Eye (tissue), 1 donor: Measurements from ENCODE around the gene CCDC157.

Source experiments
- DNase-seq: peaks from one replicate; pipeline ENCODE4 v3.0.0-alpha.2; 2015

CCDC157 gene

DNA sequence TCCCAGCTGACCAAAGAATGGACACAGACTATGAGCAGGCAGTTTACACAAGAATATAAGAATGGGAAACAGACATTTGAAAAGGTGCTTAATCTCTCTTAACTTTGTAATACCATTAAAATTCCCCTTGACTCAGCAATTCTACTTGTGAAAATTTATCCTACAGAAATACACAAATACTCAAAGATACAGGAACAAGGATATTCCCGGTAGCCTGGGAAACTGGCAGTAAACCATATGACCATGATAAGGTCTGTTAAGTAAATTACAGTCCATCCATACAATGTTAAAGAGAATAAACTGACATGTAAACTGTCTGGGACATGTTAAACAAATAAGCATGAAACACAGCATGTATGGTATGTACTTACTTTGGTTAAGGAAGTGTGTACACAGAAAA, 60.0 kb downstream of the CCDC157 start:
- no peak for DNase-seq

- DNase-seq = no peak
Measured at GRCh38 chr22:30420347-30421125, 63.7 kb downstream of the CCDC157 start.

- no peak for DNase-seq
Measured at GRCh38 chr22:30421695-30422480, 65.1 kb downstream of the CCDC157 start.

DNA sequence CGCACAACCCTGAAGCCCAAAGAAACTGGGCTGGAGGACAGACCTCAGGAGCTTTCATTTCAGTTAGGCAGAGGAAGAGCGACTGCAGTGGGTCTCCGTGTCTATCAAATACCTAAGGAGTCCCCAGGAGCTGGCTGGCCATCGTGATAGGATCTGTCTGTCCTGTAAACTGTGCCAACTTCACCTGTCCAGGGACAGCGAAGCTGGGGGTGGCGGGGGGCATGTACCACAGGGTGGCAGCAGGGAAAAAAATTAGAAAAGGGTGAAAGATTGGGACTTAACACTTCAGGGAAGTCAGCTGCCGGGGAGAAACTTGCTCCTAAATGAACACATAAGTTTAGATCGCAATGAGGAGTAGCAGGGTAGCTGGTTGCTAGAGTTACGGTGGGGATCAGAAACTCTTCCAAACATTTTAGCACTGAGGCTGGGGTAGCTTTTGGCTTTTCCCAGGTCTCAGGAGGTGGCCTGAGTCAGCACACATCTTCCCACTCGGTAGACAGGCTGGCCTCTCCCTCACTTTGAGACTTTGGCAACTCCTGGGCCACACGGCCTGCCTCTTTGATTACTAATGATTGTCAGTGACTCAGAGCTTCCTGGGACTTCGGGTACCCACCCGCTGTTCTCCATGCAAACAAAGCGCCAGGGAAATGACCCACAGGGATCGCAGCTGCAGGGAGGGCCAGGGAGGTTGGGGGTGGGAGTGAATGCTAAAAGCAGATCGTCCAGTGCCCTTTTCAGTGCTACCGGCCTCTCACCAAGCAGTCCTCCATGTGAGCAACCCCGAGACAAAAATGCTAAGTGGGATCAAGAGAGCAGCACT, 65.9 kb downstream of the CCDC157 start:
- peak; percentile 76 for DNase-seq

DNA sequence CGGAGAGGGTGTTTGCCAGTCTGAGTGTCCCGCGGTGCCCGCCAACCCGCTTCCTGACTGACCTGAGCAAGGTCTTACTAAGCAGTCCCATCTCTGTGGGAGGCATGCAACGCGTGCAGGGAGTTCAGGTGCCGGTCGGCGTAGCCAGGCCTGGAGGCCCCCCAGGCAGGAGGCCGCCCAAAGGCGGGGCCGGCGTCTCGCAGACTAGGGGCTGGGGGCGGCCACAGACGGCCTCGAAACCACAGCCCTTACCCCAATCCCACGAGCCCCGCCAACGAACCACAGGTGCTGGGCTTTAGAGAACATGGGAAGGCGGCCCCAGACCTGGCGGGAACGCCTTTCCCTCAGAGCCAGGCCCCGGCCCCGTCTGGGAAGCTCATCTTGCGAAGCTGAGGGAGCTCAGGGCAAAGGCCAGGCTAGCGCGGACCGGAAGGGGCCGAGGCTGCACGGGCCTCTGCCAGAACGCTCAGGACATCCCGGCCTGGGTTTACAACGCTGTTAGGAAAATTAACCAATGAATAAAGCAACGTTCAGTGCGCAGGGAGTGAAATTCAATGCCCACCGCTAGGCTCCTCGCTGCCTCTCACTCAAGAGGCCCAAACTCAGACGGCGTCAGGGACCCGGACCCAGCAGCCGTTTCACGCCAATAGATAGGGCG, 66.6 kb downstream of the CCDC157 start:
- no peak for DNase-seq

DNA sequence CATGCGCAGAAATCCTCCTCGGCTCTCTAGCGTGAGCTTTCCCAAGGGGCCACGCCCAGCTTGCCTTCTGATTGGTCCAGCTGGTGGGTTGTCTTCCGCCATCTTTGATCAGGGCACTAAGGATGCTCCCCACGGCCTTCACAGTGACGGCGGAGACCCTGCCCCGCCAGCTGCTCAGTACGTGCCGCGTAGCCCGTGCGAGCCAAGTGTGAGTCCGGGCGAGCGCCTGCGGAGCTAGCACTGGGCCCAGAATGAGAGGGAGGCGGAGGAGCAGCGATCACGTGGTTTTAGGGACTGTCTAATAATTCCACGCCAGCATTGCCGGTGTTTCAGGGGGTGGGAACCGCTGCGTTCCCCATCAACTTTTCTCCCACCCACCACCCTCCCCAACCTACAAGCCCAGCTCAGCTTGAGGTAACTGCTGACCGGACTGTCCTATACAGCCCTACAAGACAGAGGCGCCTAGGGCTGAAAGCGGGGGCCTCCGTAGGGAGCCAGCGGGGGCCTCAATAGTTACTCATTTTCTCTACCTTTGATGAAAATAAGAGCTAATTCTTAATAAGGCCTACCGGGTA, 67.2 kb downstream of the CCDC157 start:
- DNase-seq = peak; percentile 100

- no peak for DNase-seq
Measured at GRCh38 chr22:30424534-30425326, 67.9 kb downstream of the CCDC157 start.

DNA sequence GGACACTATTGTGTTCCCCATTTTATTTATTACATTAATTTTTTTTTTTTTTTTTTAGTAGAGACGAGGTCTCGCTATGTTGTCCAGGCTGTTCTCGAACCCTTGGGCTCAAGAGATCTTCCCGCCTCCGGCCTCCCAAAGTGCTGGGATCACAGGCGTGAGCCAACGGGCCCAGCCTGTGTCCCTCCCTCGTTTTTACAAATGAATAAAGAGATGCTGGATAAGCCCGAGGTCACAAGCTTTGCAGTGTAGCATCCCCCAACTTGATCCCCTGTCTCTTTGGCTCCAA, 68.5 kb downstream of the CCDC157 start:
- no peak for DNase-seq

- DNase-seq = peak; percentile 90
Measured at GRCh38 chr22:30425616-30426387, 69.0 kb downstream of the CCDC157 start, which contains the start of gene MTFP1. MTFP1 (plus strand) TSS chr22:30425768; CDS start chr22:30425880, 112 bp downstream.
